ENCODE data around the gene MRGPRG.

The MRGPRG gene

DNA sequence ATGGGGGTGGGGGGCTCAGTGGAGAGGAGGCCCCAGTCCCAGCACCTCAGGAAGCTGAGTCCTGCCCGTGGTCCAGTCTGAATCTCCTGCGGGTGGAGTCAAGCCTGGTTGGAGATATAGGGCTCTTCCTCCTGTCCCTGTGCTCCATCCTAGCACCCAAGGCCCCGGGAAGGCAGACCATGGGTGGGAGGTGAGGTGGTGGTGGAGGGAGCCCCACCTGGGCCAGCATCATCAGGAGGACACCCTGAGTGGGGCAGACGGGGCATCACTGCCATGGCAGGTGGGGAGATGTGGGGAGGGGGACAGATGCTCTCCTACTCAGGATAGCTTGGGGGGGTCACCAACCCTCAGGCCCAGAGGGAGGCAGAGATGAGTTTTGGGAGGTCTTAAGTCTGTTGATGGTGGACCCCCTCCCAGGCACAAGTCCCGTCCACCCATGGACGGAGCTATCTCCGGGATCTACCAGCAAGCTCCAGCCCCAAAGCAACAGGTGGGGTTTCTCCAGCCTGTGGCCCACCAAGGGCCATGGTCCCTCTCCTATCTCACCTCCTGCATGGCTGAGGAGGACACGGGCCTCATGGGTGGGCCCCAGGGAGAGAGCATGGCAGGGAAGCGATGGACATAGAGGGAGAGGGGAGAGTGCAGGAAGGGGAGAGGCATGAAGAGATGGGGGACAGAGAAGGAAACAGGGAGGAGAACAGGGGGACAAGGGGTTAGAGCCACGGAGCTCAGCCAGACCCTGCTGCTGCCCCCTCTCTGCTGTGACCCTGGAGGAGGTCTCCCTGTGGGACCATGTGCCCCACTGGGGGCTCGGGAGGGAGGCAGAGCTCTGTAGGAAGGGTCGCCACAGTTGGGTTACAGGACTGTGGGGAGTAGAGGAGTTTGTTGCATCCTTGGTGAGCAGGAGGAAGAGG, 12.3 kb upstream of the MRGPRG start:
- Histone ChIP-seq H3K36me3 (ENCODE audit: insufficient read depth, low read length) (no peaks in the 10 kb centered on the region), H3K4me1 (ENCODE audit: insufficient read depth, low read length) (no peaks in the 10 kb centered on the region), H3K9me3 (ENCODE audit: low read length) (no peaks in the 10 kb centered on the region), H2AFZ (ENCODE audit: low read depth, low read length) (no peak overlapping the region), H3K27me3 (ENCODE audit: insufficient read depth, low read length) (peaks cover 4% of the 10 kb centered on the region), H3K4me3 (ENCODE audit: low read length) (no peak overlapping the region)

DNA sequence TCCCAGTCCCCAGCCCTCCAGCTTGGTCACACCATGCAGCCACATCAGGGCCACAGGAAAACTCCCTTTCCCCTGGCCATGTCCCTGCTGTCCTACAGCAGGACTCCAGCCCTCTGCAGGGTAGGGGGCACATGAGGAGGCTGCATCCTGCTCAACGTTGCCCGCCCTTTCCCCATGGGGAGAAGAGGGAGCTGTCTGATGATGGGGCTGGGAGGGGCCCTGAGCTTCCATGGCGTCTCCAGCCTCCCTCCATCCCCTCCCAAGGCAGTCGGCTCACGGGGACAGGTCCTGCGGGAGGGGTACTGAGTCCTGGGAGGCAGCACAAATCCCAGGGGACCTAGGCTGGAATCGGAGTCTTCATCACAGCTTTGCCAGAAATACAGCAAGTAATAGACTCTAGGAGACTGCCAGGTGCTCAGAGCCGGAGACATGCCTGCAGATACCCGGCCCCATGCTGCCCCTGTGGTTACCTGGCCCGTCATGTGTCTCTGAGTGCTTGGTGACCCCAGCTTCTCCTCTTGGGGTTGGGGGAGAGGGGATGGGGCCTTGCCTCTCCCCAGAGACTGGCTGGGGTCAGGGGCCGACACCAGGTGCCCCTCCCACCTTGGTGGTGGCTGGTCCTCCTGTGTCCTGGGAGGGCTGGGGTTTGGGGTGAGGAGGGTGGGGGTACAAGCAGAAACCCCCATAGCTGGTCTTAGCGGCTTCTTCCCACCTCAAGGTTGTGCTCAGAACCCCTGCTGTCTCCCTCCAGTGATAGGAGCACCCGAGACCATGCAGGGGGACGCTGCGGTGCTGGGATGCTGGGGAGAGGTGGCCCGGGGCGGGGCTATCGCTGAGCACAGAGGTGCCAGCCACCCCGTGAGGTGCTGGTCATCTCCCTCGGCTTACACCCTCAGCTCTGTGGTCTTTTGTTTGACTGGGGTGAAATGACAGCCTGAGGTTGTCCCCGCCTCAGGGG, 11.3 kb upstream of the MRGPRG start:
- Histone ChIP-seq H3K27me3 (ENCODE audit: insufficient read depth, low read length) (peaks cover 4% of the 10 kb centered on the region), H3K36me3 (ENCODE audit: insufficient read depth, low read length) (no peaks in the 10 kb centered on the region), H3K4me1 (ENCODE audit: insufficient read depth, low read length) (no peaks in the 10 kb centered on the region), H2AFZ (ENCODE audit: low read depth, low read length) (no peak overlapping the region), H3K9me3 (ENCODE audit: low read length) (no peaks in the 10 kb centered on the region), H3K4me3 (ENCODE audit: low read length) (no peak overlapping the region)

DNA sequence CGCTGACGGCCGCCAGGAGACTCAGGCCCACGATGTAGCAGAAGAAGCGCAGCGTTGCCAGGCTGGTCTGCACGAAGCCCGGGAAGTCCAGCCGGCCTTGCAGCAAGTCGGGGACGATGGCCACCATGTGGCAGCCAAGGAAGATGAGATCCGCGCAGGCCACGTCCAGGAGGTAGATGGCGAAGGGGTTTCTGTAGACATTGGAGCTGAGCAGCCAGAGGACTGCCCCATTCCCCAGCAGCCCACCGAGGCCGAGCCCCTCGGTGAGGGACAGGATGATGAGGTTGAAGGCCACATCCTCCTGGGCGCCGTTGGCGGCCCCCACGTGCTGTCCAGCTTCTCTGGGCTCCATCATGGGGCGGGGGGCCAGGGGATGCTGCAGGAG, 9.8 kb upstream of the MRGPRG start:
- no peaks in the 10 kb centered on the region for H3K9me3 ChIP-seq (ENCODE audit: low read length)
- H3K36me3 ChIP-seq (ENCODE audit: insufficient read depth, low read length) = no peaks in the 10 kb centered on the region
- H3K4me3 ChIP-seq (ENCODE audit: low read length) = no peak overlapping the region
- peaks cover 7% of the 10 kb centered on the region for H3K27me3 ChIP-seq (ENCODE audit: insufficient read depth, low read length)
- H3K4me1 ChIP-seq (ENCODE audit: insufficient read depth, low read length) = no peaks in the 10 kb centered on the region
- H2AFZ ChIP-seq (ENCODE audit: low read depth, low read length) = no peak overlapping the region

DNA sequence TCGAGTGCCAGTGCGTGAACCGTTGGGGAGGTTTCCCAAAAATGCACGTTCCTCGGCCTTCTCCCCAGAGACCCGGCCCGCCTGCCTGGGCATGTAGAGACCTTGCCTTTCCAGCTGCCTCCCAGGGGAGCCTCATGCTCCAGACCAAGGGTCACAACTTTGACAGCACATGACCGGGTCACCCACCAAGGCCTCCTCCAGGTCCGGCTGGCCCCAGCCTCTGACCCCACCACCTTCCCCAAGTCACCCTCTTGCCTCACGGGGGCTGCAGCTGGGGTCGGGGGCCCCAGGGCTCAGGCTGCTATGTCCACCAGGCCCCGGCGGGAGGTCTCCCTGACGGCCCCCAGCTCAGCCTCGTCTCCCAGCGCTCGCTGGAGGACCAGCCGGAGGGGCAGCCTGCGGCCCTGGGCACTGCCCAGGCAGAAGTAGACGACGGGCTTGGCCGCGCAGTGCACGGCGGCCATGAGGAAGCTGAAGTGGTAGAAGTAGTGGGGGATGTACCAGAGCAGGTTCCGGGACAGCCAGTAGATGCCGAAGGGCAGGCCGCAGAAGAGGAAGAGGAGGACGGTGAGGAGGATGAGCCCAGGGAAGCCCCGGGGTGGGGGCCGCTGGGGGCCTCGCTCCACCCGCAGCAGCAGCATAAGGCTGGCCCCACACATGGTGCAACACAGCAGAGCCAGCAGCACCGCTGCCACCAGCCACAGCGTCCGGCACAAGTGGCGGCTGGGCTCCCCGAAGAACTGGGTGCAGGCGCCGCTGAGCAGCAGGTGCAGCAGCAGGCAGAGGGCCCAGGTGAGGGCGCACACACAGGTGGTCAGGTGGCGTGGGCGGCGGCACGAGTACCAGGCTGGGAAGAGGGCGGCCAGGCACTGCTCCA, 9.2 kb upstream of the MRGPRG start:
- no peak overlapping the region for H3K4me3 ChIP-seq (ENCODE audit: low read length)
- peaks cover 3% of the 10 kb centered on the region for H3K27me3 ChIP-seq (ENCODE audit: insufficient read depth, low read length)
- no peaks in the 10 kb centered on the region for H3K4me1 ChIP-seq (ENCODE audit: insufficient read depth, low read length)
- no peaks in the 10 kb centered on the region for H3K36me3 ChIP-seq (ENCODE audit: insufficient read depth, low read length)
- H3K9me3 ChIP-seq (ENCODE audit: low read length) = no peaks in the 10 kb centered on the region
- no peak overlapping the region for H2AFZ ChIP-seq (ENCODE audit: low read depth, low read length)

DNA sequence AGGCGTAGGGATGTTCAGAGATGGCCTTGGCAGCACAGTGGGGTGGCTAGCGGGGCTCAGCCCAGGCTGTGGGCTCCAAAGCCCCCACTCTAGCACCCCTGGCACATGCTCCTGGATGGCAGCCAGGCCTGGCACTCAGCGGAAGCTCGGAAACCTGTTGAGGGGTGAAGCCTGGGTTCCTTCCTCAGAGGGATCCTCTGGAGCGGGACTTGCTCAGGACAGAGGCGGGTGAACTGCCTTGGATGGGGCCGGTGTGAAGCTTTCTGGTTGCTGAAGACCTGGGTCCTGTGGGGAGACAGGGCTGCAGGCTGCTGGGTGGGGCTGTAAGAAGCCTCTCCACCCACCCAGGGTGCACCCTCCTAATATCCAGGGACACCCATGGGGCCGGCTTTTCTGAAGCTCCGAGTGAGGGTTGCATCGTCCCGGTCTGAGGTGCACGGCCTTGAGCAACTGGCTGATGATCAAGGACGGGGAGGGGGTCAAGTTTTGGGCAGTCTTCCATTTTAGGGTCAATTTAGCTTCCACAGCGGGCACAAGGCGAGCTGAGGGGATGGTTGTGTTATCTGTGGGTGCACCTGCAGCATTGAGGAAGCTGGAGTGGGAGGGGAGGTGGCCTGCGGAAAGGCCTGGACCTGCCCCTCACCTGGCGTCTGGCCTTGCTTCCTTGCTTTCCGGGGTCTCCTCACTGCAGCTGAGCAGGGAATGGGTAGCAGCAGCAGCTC, 8.4 kb upstream of the MRGPRG start:
- Histone ChIP-seq H3K4me3 (ENCODE audit: low read length) (no peak overlapping the region), H3K36me3 (ENCODE audit: insufficient read depth, low read length) (no peaks in the 10 kb centered on the region), H3K4me1 (ENCODE audit: insufficient read depth, low read length) (no peaks in the 10 kb centered on the region), H3K9me3 (ENCODE audit: low read length) (no peaks in the 10 kb centered on the region), H3K27me3 (ENCODE audit: insufficient read depth, low read length) (peaks cover 5% of the 10 kb centered on the region), H2AFZ (ENCODE audit: low read depth, low read length) (no peak overlapping the region)

DNA sequence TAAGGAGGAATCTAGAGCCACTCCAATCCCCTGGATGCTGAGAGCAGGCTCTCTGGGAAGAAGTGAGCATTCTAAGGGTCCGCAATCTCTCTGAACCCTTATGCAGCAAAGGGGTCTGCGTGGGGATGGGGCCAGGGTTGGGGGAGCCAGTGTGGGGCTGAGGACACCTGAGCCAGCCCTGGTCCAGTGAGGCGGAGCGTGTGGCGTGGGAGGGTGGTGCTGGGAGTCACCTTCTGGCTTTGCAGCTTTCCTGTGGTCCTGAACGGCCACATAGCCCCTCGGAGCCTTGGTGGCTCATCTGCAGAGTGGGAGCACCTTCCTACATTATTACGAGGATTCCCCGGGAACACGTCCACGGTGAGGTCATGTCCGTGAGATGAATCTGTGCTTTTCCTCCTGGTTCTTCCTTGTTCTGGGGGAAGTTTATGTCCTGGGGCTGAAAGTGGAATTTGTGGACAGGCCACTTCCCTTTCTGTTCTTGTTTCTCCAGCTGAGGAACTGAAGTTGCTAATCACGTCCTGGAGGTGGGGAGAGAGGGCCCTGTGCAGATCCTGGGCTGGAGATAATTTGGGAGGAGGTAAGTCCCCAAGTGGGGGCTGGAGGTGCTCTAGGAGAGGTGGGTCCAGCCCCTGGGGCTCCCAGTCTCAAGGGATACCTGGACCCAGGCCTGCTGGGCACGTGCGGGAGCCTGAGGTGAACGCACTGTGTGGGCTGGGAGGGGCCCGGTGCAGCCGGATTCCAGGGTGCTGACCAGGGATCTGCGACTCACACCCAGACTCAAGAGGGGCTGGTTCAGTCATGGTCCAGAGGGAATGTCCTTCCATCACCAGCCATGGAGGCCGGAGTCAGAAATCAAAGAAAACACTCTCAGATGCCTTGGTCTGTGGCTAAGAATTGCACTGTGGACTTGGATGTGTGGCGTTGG, 7.5 kb upstream of the MRGPRG start:
- Histone ChIP-seq H3K36me3 (ENCODE audit: insufficient read depth, low read length) (no peaks in the 10 kb centered on the region), H3K4me3 (ENCODE audit: low read length) (no peak overlapping the region), H3K4me1 (ENCODE audit: insufficient read depth, low read length) (no peaks in the 10 kb centered on the region), H2AFZ (ENCODE audit: low read depth, low read length) (no peak overlapping the region), H3K9me3 (ENCODE audit: low read length) (no peaks in the 10 kb centered on the region), H3K27me3 (ENCODE audit: insufficient read depth, low read length) (peaks cover 14% of the 10 kb centered on the region)

DNA sequence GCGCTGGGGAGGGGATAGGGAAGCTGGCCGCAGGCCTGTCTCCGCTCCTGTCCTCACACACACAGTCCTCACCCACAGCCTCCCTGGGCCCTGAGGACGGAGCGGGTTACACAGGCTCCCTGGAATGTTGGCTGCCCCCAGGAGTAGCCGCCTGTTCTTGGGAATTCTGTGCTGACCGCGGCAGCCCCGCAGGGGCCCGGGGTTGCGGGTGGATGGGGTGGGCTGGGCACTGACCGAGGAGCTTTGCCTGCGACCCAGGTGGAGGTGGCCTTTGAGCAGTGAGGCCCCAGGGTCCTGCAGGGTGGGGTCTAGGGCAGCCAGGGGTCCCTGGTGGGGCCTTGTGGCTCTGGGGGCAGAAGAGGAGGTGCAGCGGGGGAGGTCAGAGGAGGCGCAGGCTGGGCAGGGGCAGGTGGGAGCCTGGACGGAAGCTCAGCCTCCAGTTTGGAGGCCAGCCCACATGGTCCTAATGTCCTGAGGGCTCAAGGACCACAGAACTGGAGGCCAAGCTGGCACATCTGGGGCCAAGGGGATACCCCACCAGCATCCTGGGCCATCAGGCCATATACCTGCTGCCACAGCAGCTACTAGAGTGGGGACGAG, 6.6 kb upstream of the MRGPRG start:
- Histone ChIP-seq H3K9me3 (ENCODE audit: low read length) (no peaks in the 10 kb centered on the region), H3K27me3 (ENCODE audit: insufficient read depth, low read length) (peaks cover 19% of the 10 kb centered on the region), H3K4me1 (ENCODE audit: insufficient read depth, low read length) (no peaks in the 10 kb centered on the region), H3K4me3 (ENCODE audit: low read length) (no peak overlapping the region), H2AFZ (ENCODE audit: low read depth, low read length) (no peak overlapping the region), H3K36me3 (ENCODE audit: insufficient read depth, low read length) (no peaks in the 10 kb centered on the region)

DNA sequence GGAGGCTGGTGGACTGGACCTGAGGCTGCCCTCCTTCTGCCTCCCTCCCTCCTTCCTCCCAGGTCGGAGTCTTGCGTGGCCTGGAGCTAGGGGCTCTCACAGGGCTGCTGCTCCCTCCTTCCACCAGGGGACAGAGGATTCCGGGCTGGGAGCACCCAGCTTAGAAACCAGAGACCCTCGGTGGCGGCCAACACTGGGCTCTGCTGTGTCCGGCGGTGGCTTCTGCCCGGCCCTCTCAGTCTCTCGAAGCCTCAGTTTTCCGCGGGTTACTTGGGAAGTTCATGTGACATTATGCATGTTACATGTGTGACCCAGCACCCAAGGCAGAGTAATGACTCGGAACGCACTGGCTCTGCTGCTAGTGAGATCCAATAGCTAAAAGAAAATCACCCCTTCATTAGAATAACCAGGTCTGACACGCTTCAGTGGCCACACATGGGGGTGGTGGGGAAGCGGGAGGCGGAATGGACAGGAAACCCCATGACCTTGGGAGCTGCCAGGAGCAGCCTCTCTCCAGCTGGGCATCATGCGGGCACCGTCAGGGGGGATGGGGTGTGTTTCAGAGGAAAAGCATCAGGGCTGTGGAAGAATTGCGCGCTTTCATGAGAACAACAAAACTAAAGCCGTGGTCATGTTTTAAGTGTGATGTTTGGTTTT, 5.9 kb upstream of the MRGPRG start:
- no peak overlapping the region for H2AFZ ChIP-seq (ENCODE audit: low read depth, low read length)
- H3K27me3 ChIP-seq (ENCODE audit: insufficient read depth, low read length) = peaks cover 21% of the 10 kb centered on the region
- H3K4me3 ChIP-seq (ENCODE audit: low read length) = no peak overlapping the region
- H3K4me1 ChIP-seq (ENCODE audit: insufficient read depth, low read length) = no peaks in the 10 kb centered on the region
- H3K36me3 ChIP-seq (ENCODE audit: insufficient read depth, low read length) = no peaks in the 10 kb centered on the region
- H3K9me3 ChIP-seq (ENCODE audit: low read length) = no peaks in the 10 kb centered on the region

DNA sequence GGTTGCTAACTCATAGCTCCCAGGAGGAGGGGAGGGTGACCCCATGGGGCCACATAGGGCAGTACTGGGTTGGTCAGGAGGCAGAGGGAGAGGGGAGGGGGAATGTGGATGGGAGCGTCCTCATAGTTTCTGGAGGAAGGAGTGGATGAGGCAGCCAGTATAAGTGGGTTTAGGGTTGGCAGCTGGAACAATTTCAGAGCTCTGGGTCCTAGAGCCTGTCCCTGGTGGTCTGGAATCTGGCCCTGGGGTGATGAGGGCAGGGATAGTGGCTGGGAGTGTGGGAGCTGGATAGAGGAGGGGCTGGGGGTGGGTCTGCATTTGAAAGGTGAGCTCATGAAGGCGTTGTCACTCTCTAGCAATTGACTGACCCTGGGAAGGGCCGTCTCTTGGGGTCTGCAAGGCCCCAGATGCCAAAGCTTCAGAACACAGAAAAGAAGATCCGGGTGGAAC, 5.3 kb upstream of the MRGPRG start:
- Histone ChIP-seq H3K4me1 (ENCODE audit: insufficient read depth, low read length) (no peaks in the 10 kb centered on the region), H3K27me3 (ENCODE audit: insufficient read depth, low read length) (peaks cover 26% of the 10 kb centered on the region), H3K9me3 (ENCODE audit: low read length) (no peaks in the 10 kb centered on the region), H2AFZ (ENCODE audit: low read depth, low read length) (no peak overlapping the region), H3K4me3 (ENCODE audit: low read length) (no peak overlapping the region), H3K36me3 (ENCODE audit: insufficient read depth, low read length) (no peaks in the 10 kb centered on the region)

DNA sequence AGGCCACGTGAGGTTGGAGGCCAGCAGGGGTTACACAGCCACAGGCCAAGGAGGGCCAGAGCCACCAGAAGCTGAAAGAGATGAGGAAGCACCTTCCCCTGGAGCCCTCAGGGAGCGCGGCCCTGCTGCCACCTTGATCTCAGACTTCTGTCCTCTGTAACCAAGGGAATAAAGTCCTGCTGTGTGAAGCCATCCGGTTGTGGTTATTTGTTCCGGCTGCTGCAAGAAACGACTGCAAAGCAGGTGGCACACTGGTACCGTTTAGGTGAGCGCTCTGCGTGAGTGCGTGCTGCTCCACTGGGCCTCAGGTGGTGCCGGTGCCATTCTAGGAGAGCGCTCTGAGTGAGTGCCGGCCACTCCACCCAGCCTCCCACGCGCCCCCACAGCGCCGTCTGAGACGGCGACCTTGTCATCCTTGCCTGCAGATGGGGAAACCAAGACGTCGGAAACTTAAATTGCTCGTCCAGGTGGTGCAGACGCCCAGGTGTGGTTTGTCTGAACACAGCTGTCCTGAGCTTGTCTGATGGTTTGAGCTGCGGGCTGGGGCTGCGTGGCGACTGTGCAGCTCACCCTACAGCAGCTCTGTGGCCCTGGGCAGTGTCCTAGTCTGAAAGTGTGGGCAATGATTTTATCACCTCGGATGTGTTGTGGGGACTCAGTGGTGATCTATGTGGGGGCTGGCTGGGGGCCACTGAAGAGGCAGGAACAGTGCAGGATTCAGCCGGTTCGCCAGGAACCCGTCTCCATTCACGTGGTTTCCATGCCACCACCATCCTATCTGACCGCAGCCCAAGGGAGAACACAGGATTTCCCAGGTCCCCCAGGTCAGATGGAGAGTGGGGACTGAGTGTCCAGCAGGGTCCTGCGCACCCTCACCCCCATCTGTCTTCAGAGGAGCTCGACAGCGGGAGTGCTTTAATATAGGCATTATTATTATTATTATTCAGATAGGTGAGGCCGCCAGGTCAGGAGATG, 4.6 kb upstream of the MRGPRG start:
- peaks cover 28% of the 10 kb centered on the region for H3K27me3 ChIP-seq (ENCODE audit: insufficient read depth, low read length)

More for the DNA sequence above, 4.6 kb upstream of the MRGPRG start:
- H3K4me1 ChIP-seq (ENCODE audit: insufficient read depth, low read length) = no peaks in the 10 kb centered on the region
- H3K4me3 ChIP-seq (ENCODE audit: low read length) = no peak overlapping the region
- no peaks in the 10 kb centered on the region for H3K36me3 ChIP-seq (ENCODE audit: insufficient read depth, low read length)
- no peaks in the 10 kb centered on the region for H3K9me3 ChIP-seq (ENCODE audit: low read length)
- H2AFZ ChIP-seq (ENCODE audit: low read depth, low read length) = no peak overlapping the region
